Bronchial epithelial cell (primary cell): Measurements from ENCODE around the gene YLPM1. TPM values are rescaled to one million over a fixed set of nuclear protein-coding genes. Genes with fewer than 3 reads are reported as not detected.

Experiments
- DNase-seq: peaks from one replicate; pipeline ENCODE4 v3.0.0-alpha.2; 2010; ENCODE audit warnings: low read depth
- FAIRE-seq: peaks from 2 replicates; lab custom pipeline; 2011; peaks lifted over from hg19 to GRCh38; lab: Jason Lieb, UNC
- H3K27me3 ChIP-seq: 2 replicates; pipeline ENCODE4 v1.5.1; 2011; ENCODE audit warnings: low read length; ENCODE audit not compliant: control insufficient read depth, insufficient read depth
- H3K36me3 ChIP-seq: 2 replicates; pipeline ENCODE4 v1.5.1; 2011; ENCODE audit warnings: low read length; ENCODE audit not compliant: control insufficient read depth, insufficient read depth
- H3K4me3 ChIP-seq: 2 replicates; pipeline ENCODE4 v1.5.1; 2011; ENCODE audit warnings: mild to moderate bottlenecking, low read depth, low read length, control low read depth
- total RNA-seq: library from RNA; depleted of rRNA; stranded (reverse); fragments of >200 nt; gene quantifications from 2 replicates; pipeline ENCODE4 v1.2.1, GENCODE V29; 2014
- TF ChIP-seq, protein P1 (sequence below): IDR thresholded peaks from 2 replicates; pipeline ENCODE4 v1.5.1; 2011; ENCODE audit warnings: mild to moderate bottlenecking, moderate library complexity, low read length, control low read depth, inconsistent platforms; ENCODE audit not compliant: insufficient read depth, severe bottlenecking

Gene YLPM1
- total RNA-seq, 1 donor from 2014 or later, result 17.4 TPM

DNA sequence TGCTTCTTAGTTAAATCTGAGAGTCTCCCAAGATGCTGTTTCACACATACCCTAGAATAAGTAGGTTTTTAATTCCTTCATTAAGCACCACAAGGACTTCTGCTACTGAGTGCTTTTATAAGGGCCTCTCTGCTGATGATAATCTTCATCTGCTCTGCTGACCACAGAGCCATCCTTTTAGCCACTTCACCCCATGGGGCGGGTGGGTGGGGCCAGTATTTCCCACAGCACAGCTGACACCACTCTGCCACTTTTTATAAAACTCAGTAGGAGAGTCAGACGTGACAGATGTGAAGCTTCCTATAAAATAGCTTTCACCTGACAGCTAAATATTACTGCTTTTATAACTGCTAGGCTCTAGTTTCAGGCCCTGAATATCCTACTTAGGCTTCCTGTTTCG, 29.9 kb upstream of the YLPM1 start:
- no peaks in the 10 kb centered on the region for H3K27me3 ChIP-seq
- no peak for DNase-seq
- TF ChIP-seq, protein P1, sequence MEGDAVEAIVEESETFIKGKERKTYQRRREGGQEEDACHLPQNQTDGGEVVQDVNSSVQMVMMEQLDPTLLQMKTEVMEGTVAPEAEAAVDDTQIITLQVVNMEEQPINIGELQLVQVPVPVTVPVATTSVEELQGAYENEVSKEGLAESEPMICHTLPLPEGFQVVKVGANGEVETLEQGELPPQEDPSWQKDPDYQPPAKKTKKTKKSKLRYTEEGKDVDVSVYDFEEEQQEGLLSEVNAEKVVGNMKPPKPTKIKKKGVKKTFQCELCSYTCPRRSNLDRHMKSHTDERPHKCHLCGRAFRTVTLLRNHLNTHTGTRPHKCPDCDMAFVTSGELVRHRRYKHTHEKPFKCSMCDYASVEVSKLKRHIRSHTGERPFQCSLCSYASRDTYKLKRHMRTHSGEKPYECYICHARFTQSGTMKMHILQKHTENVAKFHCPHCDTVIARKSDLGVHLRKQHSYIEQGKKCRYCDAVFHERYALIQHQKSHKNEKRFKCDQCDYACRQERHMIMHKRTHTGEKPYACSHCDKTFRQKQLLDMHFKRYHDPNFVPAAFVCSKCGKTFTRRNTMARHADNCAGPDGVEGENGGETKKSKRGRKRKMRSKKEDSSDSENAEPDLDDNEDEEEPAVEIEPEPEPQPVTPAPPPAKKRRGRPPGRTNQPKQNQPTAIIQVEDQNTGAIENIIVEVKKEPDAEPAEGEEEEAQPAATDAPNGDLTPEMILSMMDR, result no peak
- H3K36me3 ChIP-seq, result peaks cover 8% of the 10 kb centered on the region
- no peak overlapping the region for H3K4me3 ChIP-seq
- no peak for FAIRE-seq

DNA sequence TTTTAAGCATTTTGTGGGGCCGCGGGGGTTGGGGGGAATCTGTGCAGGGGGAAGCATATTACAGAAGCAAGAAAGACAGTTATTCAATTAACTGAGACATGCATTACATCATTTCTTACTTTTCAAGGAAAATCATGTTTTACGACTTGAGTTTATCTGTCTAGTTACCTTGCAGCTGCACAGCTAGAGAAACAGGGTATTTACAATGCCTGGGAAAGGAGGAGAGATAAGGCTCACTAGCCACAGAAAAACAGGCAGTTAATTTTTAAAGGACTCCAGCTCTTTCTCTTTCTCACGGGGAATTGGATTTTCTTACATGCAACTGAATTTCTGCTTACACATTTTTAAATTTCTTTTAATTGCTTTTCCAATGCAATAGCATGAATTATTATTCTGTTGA, 28.0 kb upstream of the YLPM1 start:
- TF ChIP-seq, protein P1, result no peak
- no peak for DNase-seq
- Histone ChIP-seq H3K36me3 (peaks cover 8% of the 10 kb centered on the region), H3K4me3 (no peak overlapping the region), H3K27me3 (no peaks in the 10 kb centered on the region)
- no peak for FAIRE-seq

DNA sequence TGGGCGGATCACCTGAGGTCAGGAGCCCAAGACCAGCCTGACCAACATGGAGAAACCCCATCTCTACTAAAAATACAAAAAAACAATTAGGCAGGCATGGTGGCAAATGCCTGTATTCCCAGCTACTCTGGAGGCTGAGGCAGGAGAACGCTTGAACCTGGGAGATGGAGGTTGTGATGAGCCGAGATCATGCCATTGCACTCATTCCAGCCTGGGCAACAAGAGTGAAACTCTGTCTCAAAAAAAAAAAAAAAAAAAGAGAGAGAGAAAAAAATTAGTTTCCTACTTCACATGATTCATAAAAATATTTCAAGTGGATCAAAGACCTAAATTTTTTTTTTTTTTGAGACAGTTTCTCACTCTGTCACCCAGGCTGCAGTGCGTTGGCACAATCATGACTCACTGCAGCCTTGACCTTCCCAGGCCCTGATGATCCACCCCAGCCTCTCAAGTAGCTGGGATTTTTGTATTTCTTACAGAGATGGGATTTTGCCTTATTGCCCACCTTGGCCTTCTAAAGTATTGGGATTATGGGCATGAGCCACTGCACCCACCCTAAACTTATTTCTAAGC, 25.3 kb upstream of the YLPM1 start:
- H3K4me3 ChIP-seq, result no peak overlapping the region
- FAIRE-seq (no peak), DNase-seq (peak; percentile 12)
- TF ChIP-seq, protein P1, result no peak
- H3K27me3 ChIP-seq, result no peaks in the 10 kb centered on the region
- peaks cover 6% of the 10 kb centered on the region for H3K36me3 ChIP-seq

DNA sequence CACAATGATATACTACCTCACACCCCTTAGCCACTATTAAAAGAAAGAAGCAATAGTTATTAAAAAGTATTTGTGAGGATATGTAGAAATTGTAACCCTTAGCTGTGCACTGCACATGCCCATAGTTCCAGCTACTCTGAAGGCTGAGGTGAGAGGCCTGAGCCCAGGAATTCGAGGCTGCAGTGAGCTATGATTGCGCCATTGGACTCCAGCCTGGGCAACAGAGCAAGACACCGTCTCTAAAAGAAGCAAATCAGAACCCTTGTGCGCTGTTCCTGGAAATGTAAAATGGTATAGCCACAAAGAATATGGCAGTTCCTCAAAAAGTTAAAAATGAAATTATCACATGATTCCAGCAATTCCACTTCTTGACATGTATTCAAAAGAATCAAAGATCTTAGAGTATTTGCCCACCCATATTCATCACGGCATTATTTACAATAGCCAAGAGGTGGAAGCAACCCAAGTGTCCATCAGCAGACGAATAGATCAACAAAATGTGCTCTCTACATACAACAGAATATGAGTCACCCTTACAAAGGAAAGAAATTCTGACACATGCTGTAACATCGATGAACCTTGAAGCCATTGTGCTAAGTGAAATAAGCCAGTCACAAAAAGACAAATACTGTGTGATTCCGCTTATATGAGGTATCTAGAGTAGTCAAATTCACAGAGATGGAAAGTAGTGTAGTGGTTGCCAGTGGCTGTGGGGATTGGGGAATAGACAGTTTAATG, 23.7 kb upstream of the YLPM1 start:
- Histone ChIP-seq H3K27me3 (no peaks in the 10 kb centered on the region), H3K4me3 (no peak overlapping the region), H3K36me3 (peaks cover 1% of the 10 kb centered on the region)
- FAIRE-seq (no peak), DNase-seq (peak; percentile 29)
- TF ChIP-seq, protein P1, result no peak

DNA sequence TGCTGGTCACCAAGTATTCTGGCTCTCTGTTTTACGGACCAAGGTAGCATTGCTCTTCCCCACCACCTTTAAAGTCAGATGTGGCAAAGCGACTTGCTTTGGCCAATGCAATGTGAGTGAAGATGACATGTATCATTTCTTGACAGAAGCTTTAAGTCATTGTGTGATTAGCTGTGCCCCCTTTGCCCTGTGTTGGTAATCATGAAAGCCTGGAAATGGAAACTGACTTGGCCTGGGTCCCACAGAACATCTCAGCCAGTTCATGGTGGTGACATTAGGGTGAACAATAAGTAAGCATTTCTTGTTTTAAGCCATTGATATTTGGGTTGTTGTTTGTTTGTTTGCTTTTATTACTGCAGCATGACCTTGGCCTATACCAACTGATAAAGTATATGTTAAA, 15.9 kb upstream of the YLPM1 start:
- TF ChIP-seq, protein P1, result no peak
- H3K27me3 ChIP-seq, result no peaks in the 10 kb centered on the region
- H3K4me3 ChIP-seq, result no peak overlapping the region
- DNase-seq, result no peak
- H3K36me3 ChIP-seq, result no peaks in the 10 kb centered on the region
- FAIRE-seq, result peak; percentile 13

DNA sequence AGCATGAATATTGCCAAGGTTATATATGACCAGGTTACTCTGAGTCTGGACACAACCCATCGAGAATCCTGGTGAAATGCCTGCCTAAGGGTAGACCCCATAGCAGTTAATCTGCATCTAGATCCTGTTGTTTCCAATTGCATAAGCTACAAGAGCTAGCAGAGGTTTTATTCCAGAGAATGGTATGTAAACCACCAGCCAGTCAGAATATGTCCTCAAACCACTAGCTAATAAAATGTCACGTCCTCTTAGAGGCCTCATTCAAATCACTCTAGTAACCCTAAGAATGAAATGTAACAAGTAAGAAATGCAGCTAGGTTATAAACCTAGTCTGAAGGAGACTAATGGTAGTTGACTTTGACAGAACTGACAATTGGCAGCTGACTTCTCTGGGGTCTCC, 9.0 kb upstream of the YLPM1 start:
- Histone ChIP-seq H3K27me3 (no peaks in the 10 kb centered on the region), H3K36me3 (no peaks in the 10 kb centered on the region), H3K4me3 (no peak overlapping the region)
- FAIRE-seq (no peak), DNase-seq (no peak)
- TF ChIP-seq, protein P1, result no peak
